Brain microvascular endothelial cell (primary cell): ENCODE data around the gene GSX2.

Experiments used
- DNase-seq: peaks from one replicate; pipeline ENCODE4 v3.0.0-alpha.2; 2020
- H3K27ac ChIP-seq: fragments of 250-450 bp; sonication (Bioruptor Pico); 2 replicates; pipeline ENCODE4 v1.5.1; 2020; ENCODE audit warnings: mild to moderate bottlenecking, moderate library complexity
- H3K27me3 ChIP-seq: fragments of 250-450 bp; sonication (Bioruptor Pico); replicated peaks from 2 replicates; pipeline ENCODE4 v1.5.1; 2020; ENCODE audit warnings: mild to moderate bottlenecking
- H3K36me3 ChIP-seq: fragments of 250-450 bp; sonication (Bioruptor Pico); replicated peaks from 2 replicates; pipeline ENCODE4 v1.5.1; 2020; ENCODE audit warnings: mild to moderate bottlenecking
- H3K4me3 ChIP-seq: 2 replicates; pipeline ENCODE4 v1.5.1; 2011; ENCODE audit warnings: low read depth, mild to moderate bottlenecking, control low read depth, low read length, moderate library complexity
- CTCF ChIP-seq: IDR thresholded peaks from 2 replicates; pipeline ENCODE4 v1.5.1; 2011; ENCODE audit warnings: low read depth, mild to moderate bottlenecking, moderate library complexity, low read length, control low read depth, inconsistent platforms; ENCODE audit errors: missing control alignments
- in situ Hi-C: cut with HindIII; loops from 2 replicates; pipeline ENCODE4 v1.10.0; 2017; ENCODE audit warnings: low sequenced_read_pairs, low pct_ligation_motif_present

The GSX2 gene

GRCh38 chr4:54139332-54139731 lies 39.4 kb downstream of the GSX2 start:
- TF ChIP-seq CTCF, result no peak
- Histone ChIP-seq H3K4me3 (no peak overlapping the region), H3K27ac (no peak overlapping the region), H3K36me3 (no peaks in the 10 kb centered on the region), H3K27me3 (no peaks in the 10 kb centered on the region)
- DNase-seq, result no peak
- in situ Hi-C loops, result no loop called here

DNA sequence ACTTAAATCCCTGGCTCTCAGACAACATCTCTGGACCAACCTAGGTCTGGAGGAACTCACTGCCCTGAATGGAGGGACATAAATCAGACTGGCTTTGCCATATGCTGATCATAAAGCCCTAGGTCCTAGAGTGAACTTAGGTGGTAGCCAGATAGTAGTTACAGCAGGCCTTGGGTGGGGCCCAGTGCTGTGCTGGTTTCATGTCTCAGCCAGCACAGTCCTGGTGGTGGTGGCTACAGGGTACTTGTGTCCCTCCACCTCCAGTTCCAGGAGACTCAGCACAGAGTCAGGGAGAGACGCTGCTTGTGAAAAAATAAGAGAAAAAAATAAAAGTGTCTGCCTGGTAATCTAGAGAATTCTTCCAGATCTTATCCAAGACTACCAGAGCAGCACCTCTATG lies 40.3 kb downstream of the GSX2 start:
- in situ Hi-C loops, result no loop called here

GRCh38 chr4:54144199-54144598 lies 44.2 kb downstream of the GSX2 start:
- Histone ChIP-seq H3K36me3 (no peaks in the 10 kb centered on the region), H3K27ac (no peak overlapping the region), H3K27me3 (no peaks in the 10 kb centered on the region), H3K4me3 (no peak overlapping the region)
- in situ Hi-C loops, result no loop called here
- DNase-seq, result no peak
- no peak for TF ChIP-seq CTCF

More for the DNA sequence above, 40.3 kb downstream of the GSX2 start:
- no peaks in the 10 kb centered on the region for H3K36me3 ChIP-seq
- no peak overlapping the region for H3K27ac ChIP-seq
- H3K4me3 ChIP-seq, result no peak overlapping the region
- no peak for DNase-seq
- no peaks in the 10 kb centered on the region for H3K27me3 ChIP-seq
- TF ChIP-seq CTCF, result no peak

GRCh38 chr4:54144661-54145171 lies 44.8 kb downstream of the GSX2 start:
- H3K27ac ChIP-seq, result no peak overlapping the region
- H3K27me3 ChIP-seq, result no peaks in the 10 kb centered on the region
- in situ Hi-C loops, result no loop called here
- H3K4me3 ChIP-seq, result no peak overlapping the region
- DNase-seq, result peak; percentile 39
- no peaks in the 10 kb centered on the region for H3K36me3 ChIP-seq
- TF ChIP-seq CTCF, result no peak

GRCh38 chr4:54146139-54146538 lies 46.2 kb downstream of the GSX2 start:
- in situ Hi-C loops, result no loop called here
- Histone ChIP-seq H3K36me3 (no peaks in the 10 kb centered on the region), H3K27ac (no peak overlapping the region), H3K27me3 (no peaks in the 10 kb centered on the region), H3K4me3 (no peak overlapping the region)
- no peak for DNase-seq
- TF ChIP-seq CTCF, result no peak

DNA sequence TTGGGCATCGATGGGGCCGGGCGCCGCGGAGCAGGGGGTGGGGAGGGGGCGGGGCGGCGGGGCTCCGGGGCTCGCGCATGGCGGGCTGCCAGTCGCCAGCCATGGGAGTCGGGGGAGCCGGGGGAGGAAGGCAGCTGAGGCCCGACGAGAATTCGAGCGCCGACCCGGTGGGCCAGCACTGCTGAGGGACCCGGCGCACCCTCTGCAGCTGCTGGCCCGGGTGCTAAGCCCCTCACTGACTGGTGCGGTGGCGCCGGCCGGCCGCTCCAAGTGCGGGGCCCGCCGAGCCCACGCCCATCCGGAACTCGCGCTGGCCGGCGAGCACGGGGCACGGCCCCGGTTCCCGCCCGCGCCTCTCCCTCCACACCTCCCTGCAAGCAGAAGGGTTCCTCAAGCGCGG lies 49.4 kb downstream of the GSX2 start:
- in situ Hi-C loops, result no loop called here
- H3K27ac ChIP-seq, result no peak overlapping the region
- no peak overlapping the region for H3K4me3 ChIP-seq
- DNase-seq, result no peak
- no peak for TF ChIP-seq CTCF
- H3K27me3 ChIP-seq, result no peaks in the 10 kb centered on the region
- no peaks in the 10 kb centered on the region for H3K36me3 ChIP-seq
